ENCODE results near the gene TGM3. TPM values are rescaled to one million over a fixed set of nuclear protein-coding genes. Genes with fewer than 3 reads are reported as not detected.

TGM3 gene
- total RNA-seq, 2 donors from 2014 or later: 0.23 to 1.8 TPM

- no peak for DNase-seq (ENCODE audit: low spot score)
- intact Hi-C loops (cut with DNase I): no loop called here
- no peaks in the 10 kb centered on the region for H3K27me3 ChIP-seq (replicated peaks; ENCODE audit: insufficient read depth)
- H3K4me1 ChIP-seq (replicated peaks): no peaks in the 10 kb centered on the region
- H3K36me3 ChIP-seq: no peaks in the 10 kb centered on the region
- no peaks in the 10 kb centered on the region for H3K9me3 ChIP-seq
- no peak overlapping the region for H3K27ac ChIP-seq
- 48% methylated on average over 5 of the region's 5 CpGs for WGBS
- TF ChIP-seq POLR2A (IDR thresholded peaks at IDR 0.05): no peak
- no peak for TF ChIP-seq POLR2AphosphoS5 (IDR thresholded peaks at IDR 0.05)
- TF ChIP-seq, protein P1, sequence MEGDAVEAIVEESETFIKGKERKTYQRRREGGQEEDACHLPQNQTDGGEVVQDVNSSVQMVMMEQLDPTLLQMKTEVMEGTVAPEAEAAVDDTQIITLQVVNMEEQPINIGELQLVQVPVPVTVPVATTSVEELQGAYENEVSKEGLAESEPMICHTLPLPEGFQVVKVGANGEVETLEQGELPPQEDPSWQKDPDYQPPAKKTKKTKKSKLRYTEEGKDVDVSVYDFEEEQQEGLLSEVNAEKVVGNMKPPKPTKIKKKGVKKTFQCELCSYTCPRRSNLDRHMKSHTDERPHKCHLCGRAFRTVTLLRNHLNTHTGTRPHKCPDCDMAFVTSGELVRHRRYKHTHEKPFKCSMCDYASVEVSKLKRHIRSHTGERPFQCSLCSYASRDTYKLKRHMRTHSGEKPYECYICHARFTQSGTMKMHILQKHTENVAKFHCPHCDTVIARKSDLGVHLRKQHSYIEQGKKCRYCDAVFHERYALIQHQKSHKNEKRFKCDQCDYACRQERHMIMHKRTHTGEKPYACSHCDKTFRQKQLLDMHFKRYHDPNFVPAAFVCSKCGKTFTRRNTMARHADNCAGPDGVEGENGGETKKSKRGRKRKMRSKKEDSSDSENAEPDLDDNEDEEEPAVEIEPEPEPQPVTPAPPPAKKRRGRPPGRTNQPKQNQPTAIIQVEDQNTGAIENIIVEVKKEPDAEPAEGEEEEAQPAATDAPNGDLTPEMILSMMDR (IDR thresholded peaks at IDR 0.05): no peak
- no peak overlapping the region for H3K4me3 ChIP-seq
These were observed 939 bp downstream of the TGM3 start for GRCh38 chr20:2296524-2297356.

DNA sequence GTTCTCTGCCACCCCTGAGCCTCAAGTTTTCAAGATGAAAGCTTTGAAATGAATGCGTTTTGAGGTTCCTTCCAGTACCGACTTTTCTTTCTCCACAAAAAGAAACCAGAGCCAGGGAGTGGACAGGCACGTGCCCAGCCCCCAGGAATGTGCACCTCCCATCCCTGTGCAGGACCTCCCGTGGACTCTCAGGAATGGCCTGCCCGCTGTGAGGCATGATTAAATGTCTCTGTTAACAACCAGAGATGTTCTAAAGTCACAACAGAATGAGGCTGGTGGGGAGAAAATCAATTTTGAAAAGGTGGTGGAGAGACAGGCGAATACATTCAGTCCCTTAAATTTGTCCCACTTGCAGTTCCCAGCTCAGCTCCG is 1.5 kb downstream of the TGM3 start:
- no peak overlapping the region for H3K27ac ChIP-seq
- 51% methylated on average over 7 of the region's 7 CpGs for WGBS
- TF ChIP-seq POLR2A (IDR thresholded peaks at IDR 0.05) (no peak), POLR2AphosphoS5 (IDR thresholded peaks at IDR 0.05) (no peak)
- TF ChIP-seq, protein P1 (IDR thresholded peaks at IDR 0.05): no peak

GRCh38 chr20:2298116-2298515 is 2.3 kb downstream of the TGM3 start:
- 96% methylated on average over 2 of the region's 2 CpGs for WGBS
- H3K27ac ChIP-seq: no peak overlapping the region
- DNase-seq (ENCODE audit: low spot score): no peak
- no peak overlapping the region for H3K4me3 ChIP-seq
- H3K27me3 ChIP-seq (replicated peaks; ENCODE audit: insufficient read depth): no peaks in the 10 kb centered on the region
- no peaks in the 10 kb centered on the region for H3K4me1 ChIP-seq (replicated peaks)
- H3K9me3 ChIP-seq: no peaks in the 10 kb centered on the region
- TF ChIP-seq, protein P1 (IDR thresholded peaks at IDR 0.05): no peak
- TF ChIP-seq POLR2A (IDR thresholded peaks at IDR 0.05) (no peak), POLR2AphosphoS5 (IDR thresholded peaks at IDR 0.05) (no peak)
- no peaks in the 10 kb centered on the region for H3K36me3 ChIP-seq
- intact Hi-C loops (cut with DNase I): no loop called here

More for the DNA sequence above, 1.5 kb downstream of the TGM3 start:
- Histone ChIP-seq H3K27me3 (replicated peaks; ENCODE audit: insufficient read depth) (no peaks in the 10 kb centered on the region), H3K4me1 (replicated peaks) (no peaks in the 10 kb centered on the region), H3K4me3 (no peak overlapping the region), H3K36me3 (no peaks in the 10 kb centered on the region), H3K9me3 (no peaks in the 10 kb centered on the region)
- intact Hi-C loops (cut with DNase I): no loop called here
- DNase-seq (ENCODE audit: low spot score): no peak

- Histone ChIP-seq H3K27me3 (replicated peaks; ENCODE audit: insufficient read depth) (no peaks in the 10 kb centered on the region), H3K9me3 (no peaks in the 10 kb centered on the region), H3K4me1 (replicated peaks) (no peaks in the 10 kb centered on the region), H3K27ac (no peak overlapping the region), H3K36me3 (no peaks in the 10 kb centered on the region), H3K4me3 (no peak overlapping the region)
- no peak for TF ChIP-seq POLR2A (IDR thresholded peaks at IDR 0.05)
- TF ChIP-seq, protein P1 (IDR thresholded peaks at IDR 0.05): no peak
- TF ChIP-seq POLR2AphosphoS5 (IDR thresholded peaks at IDR 0.05): no peak
- WGBS: 81% methylated on average over 5 of the region's 5 CpGs
- DNase-seq (ENCODE audit: low spot score): no peak
- intact Hi-C loops (cut with DNase I): no loop called here
These were observed 2.9 kb downstream of the TGM3 start for GRCh38 chr20:2298701-2299100.

GRCh38 chr20:2299301-2299700 is 3.5 kb downstream of the TGM3 start:
- DNase-seq (ENCODE audit: low spot score): no peak
- Histone ChIP-seq H3K4me3 (no peak overlapping the region), H3K36me3 (no peaks in the 10 kb centered on the region), H3K27ac (no peak overlapping the region), H3K27me3 (replicated peaks; ENCODE audit: insufficient read depth) (no peaks in the 10 kb centered on the region), H3K4me1 (replicated peaks) (no peaks in the 10 kb centered on the region), H3K9me3 (no peaks in the 10 kb centered on the region)
- TF ChIP-seq POLR2A (IDR thresholded peaks at IDR 0.05) (no peak), POLR2AphosphoS5 (IDR thresholded peaks at IDR 0.05) (no peak)
- TF ChIP-seq, protein P1 (IDR thresholded peaks at IDR 0.05): no peak
- intact Hi-C loops (cut with DNase I): no loop called here
- 57% methylated on average over 9 of the region's 9 CpGs for WGBS
